KMS-11 (cell line): ENCODE data around the gene NDUFS2.

Source experiments
- H2AFZ ChIP-seq: fragments of 200-600 bp; sonication (generic); 2 replicates; pipeline ENCODE4 v1.6.1; 2016; ENCODE audit warnings: antibody characterized with exemption, mixed run types, low read depth
- H3K27ac ChIP-seq: fragments of 200-600 bp; sonication (generic); 2 replicates; pipeline ENCODE4 v1.6.1; 2016; ENCODE audit warnings: mild to moderate bottlenecking, mixed run types
- H3K27me3 ChIP-seq: fragments of 200-600 bp; sonication (generic); 2 replicates; pipeline ENCODE4 v1.6.1; 2017; ENCODE audit warnings: mild to moderate bottlenecking, low read depth, mixed run types, moderate library complexity; ENCODE audit not compliant: insufficient read depth
- H3K36me3 ChIP-seq: fragments of 200-600 bp; sonication (generic); 2 replicates; pipeline ENCODE4 v1.6.1; 2017; ENCODE audit warnings: mild to moderate bottlenecking, mixed run types; ENCODE audit not compliant: insufficient read depth
- H3K4me1 ChIP-seq: fragments of 200-600 bp; sonication (generic); 2 replicates; pipeline ENCODE4 v1.6.1; 2016; ENCODE audit warnings: mild to moderate bottlenecking, low read depth, mixed run types; ENCODE audit not compliant: poor library complexity, severe bottlenecking
- H3K4me2 ChIP-seq: fragments of 200-600 bp; sonication (generic); 2 replicates; pipeline ENCODE4 v1.7.0; 2016; ENCODE audit warnings: mild to moderate bottlenecking, mixed run types
- H3K4me3 ChIP-seq: fragments of 200-600 bp; sonication (generic); IDR thresholded peaks from 2 replicates; pipeline ENCODE4 v1.6.1; 2017; ENCODE audit warnings: low read depth, low read length, mixed read lengths; ENCODE audit not compliant: insufficient read depth
- H3K79me2 ChIP-seq: fragments of 200-600 bp; sonication (generic); 2 replicates; pipeline ENCODE4 v1.6.1; 2016; ENCODE audit warnings: low read depth, mixed run types; ENCODE audit not compliant: insufficient read depth
- H3K9ac ChIP-seq: fragments of 200-600 bp; sonication (generic); 2 replicates; pipeline ENCODE4 v1.6.1; 2016; ENCODE audit warnings: mild to moderate bottlenecking, mixed run types
- H4K20me1 ChIP-seq: fragments of 200-600 bp; sonication (generic); 2 replicates; pipeline ENCODE4 v1.6.1; 2016; ENCODE audit warnings: mild to moderate bottlenecking, mixed run types; ENCODE audit not compliant: insufficient read depth
- TF ChIP-seq, protein P1 (sequence below): fragments of 200-600 bp; sonication (generic); conservative IDR thresholded peaks from 2 replicates; pipeline ENCODE4 v1.6.1; 2017; ENCODE audit warnings: low read depth, mild to moderate bottlenecking, antibody characterized with exemption, low read length, moderate library complexity, mixed read lengths

Gene NDUFS2

GRCh38 chr1:161192476-161193465, 9.4 kb upstream of the NDUFS2 start:
- peaks cover 13% of the 10 kb centered on the region for H3K4me1 ChIP-seq
- H3K27ac ChIP-seq: no peak overlapping the region
- H2AFZ ChIP-seq: peak overlapping the region; percentile 65
- no peaks in the 10 kb centered on the region for H3K79me2 ChIP-seq
- no peak overlapping the region for H3K9ac ChIP-seq
- H3K27me3 ChIP-seq: no peaks in the 10 kb centered on the region; the same call in 1 of the 2 replicates
- no peak overlapping the region for H3K4me3 ChIP-seq
- H3K36me3 ChIP-seq: no peaks in the 10 kb centered on the region
- H3K4me2 ChIP-seq: peak overlapping the region; percentile 7; the same call in 1 of the 2 replicates
- no peaks in the 10 kb centered on the region for H4K20me1 ChIP-seq
- TF ChIP-seq, protein P1, sequence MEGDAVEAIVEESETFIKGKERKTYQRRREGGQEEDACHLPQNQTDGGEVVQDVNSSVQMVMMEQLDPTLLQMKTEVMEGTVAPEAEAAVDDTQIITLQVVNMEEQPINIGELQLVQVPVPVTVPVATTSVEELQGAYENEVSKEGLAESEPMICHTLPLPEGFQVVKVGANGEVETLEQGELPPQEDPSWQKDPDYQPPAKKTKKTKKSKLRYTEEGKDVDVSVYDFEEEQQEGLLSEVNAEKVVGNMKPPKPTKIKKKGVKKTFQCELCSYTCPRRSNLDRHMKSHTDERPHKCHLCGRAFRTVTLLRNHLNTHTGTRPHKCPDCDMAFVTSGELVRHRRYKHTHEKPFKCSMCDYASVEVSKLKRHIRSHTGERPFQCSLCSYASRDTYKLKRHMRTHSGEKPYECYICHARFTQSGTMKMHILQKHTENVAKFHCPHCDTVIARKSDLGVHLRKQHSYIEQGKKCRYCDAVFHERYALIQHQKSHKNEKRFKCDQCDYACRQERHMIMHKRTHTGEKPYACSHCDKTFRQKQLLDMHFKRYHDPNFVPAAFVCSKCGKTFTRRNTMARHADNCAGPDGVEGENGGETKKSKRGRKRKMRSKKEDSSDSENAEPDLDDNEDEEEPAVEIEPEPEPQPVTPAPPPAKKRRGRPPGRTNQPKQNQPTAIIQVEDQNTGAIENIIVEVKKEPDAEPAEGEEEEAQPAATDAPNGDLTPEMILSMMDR: peak; percentile 100

- Histone ChIP-seq H3K4me1 (peaks cover 13% of the 10 kb centered on the region), H2AFZ (peak overlapping the region; percentile 65; the same call in 1 of the 2 replicates), H3K79me2 (no peaks in the 10 kb centered on the region), H3K9ac (no peak overlapping the region), H3K4me2 (no peak overlapping the region), H3K36me3 (no peaks in the 10 kb centered on the region), H3K27me3 (no peaks in the 10 kb centered on the region; the same call in 1 of the 2 replicates), H3K4me3 (no peak overlapping the region), H3K27ac (no peak overlapping the region), H4K20me1 (no peaks in the 10 kb centered on the region)
- TF ChIP-seq, protein P1: no peak
These were observed 8.5 kb upstream of the NDUFS2 start for GRCh38 chr1:161193561-161194235.

GRCh38 chr1:161195171-161195570, 7.0 kb upstream of the NDUFS2 start:
- Histone ChIP-seq H3K4me3 (no peak overlapping the region), H3K36me3 (no peaks in the 10 kb centered on the region), H3K9ac (no peak overlapping the region), H4K20me1 (no peaks in the 10 kb centered on the region), H2AFZ (no peak overlapping the region), H3K4me1 (peaks cover 13% of the 10 kb centered on the region), H3K27me3 (no peaks in the 10 kb centered on the region; the same call in 1 of the 2 replicates), H3K4me2 (no peak overlapping the region), H3K79me2 (no peaks in the 10 kb centered on the region), H3K27ac (no peak overlapping the region)
- TF ChIP-seq, protein P1: no peak

DNA sequence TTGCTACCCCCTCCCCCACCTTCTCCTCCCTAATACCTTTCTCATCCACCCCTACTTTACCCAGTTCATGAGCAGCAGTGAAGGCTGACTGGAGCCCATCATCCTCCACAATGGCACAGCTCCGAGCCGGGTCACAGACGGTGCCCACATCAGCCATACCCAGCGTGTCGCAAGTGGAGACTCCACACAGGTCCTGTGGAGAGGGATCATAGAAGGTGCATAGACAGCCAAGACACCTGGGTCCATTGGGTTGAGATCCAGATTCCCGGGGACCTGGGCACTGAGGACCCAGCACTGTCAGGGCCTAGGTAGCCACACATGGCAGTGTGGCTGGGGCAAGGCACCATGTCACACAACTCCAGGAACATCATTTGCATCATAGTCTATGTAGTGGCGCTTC, 6.1 kb upstream of the NDUFS2 start:
- Histone ChIP-seq H3K4me2 (no peak overlapping the region), H3K27ac (no peak overlapping the region), H4K20me1 (no peaks in the 10 kb centered on the region), H3K9ac (no peak overlapping the region), H2AFZ (no peak overlapping the region), H3K4me3 (no peak overlapping the region), H3K79me2 (no peaks in the 10 kb centered on the region), H3K4me1 (peaks cover 14% of the 10 kb centered on the region), H3K36me3 (no peaks in the 10 kb centered on the region), H3K27me3 (no peaks in the 10 kb centered on the region; the same call in 1 of the 2 replicates)
- TF ChIP-seq, protein P1: no peak
